ENCODE results near the gene FARS2.

DNA sequence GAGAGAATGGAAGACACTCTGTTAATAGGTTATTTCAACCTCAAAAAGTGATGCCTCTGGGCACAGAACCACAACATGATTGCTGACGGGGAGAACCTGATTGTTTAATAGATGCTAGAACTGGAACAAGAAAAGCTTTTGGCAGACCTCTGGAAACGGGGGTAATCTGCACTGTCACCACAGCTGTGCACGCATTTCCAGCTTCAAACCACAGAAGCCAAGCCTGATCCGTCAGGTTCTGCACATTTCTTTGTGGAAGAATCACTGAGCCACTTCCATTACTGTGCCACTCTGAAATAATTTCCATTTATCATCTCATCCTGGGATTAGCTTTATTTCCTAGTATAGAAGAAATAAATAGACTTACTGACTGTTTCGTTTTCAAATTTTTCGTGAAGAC, 309.3 kb downstream of the FARS2 start:
- TF ChIP-seq, protein P1, sequence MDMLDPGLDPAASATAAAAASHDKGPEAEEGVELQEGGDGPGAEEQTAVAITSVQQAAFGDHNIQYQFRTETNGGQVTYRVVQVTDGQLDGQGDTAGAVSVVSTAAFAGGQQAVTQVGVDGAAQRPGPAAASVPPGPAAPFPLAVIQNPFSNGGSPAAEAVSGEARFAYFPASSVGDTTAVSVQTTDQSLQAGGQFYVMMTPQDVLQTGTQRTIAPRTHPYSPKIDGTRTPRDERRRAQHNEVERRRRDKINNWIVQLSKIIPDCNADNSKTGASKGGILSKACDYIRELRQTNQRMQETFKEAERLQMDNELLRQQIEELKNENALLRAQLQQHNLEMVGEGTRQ (CRISPR knock-in tag; IDR thresholded peaks at IDR 0.05), result no peak
- TF ChIP-seq, protein P2, sequence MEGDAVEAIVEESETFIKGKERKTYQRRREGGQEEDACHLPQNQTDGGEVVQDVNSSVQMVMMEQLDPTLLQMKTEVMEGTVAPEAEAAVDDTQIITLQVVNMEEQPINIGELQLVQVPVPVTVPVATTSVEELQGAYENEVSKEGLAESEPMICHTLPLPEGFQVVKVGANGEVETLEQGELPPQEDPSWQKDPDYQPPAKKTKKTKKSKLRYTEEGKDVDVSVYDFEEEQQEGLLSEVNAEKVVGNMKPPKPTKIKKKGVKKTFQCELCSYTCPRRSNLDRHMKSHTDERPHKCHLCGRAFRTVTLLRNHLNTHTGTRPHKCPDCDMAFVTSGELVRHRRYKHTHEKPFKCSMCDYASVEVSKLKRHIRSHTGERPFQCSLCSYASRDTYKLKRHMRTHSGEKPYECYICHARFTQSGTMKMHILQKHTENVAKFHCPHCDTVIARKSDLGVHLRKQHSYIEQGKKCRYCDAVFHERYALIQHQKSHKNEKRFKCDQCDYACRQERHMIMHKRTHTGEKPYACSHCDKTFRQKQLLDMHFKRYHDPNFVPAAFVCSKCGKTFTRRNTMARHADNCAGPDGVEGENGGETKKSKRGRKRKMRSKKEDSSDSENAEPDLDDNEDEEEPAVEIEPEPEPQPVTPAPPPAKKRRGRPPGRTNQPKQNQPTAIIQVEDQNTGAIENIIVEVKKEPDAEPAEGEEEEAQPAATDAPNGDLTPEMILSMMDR (IDR thresholded peaks at IDR 0.05), result no peak
- TF ChIP-seq, protein P3, sequence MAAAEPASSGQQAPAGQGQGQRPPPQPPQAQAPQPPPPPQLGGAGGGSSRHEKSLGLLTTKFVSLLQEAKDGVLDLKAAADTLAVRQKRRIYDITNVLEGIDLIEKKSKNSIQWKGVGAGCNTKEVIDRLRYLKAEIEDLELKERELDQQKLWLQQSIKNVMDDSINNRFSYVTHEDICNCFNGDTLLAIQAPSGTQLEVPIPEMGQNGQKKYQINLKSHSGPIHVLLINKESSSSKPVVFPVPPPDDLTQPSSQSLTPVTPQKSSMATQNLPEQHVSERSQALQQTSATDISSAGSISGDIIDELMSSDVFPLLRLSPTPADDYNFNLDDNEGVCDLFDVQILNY (CRISPR knock-in tag; IDR thresholded peaks at IDR 0.05), result no peak
- TF ChIP-seq, protein P4, sequence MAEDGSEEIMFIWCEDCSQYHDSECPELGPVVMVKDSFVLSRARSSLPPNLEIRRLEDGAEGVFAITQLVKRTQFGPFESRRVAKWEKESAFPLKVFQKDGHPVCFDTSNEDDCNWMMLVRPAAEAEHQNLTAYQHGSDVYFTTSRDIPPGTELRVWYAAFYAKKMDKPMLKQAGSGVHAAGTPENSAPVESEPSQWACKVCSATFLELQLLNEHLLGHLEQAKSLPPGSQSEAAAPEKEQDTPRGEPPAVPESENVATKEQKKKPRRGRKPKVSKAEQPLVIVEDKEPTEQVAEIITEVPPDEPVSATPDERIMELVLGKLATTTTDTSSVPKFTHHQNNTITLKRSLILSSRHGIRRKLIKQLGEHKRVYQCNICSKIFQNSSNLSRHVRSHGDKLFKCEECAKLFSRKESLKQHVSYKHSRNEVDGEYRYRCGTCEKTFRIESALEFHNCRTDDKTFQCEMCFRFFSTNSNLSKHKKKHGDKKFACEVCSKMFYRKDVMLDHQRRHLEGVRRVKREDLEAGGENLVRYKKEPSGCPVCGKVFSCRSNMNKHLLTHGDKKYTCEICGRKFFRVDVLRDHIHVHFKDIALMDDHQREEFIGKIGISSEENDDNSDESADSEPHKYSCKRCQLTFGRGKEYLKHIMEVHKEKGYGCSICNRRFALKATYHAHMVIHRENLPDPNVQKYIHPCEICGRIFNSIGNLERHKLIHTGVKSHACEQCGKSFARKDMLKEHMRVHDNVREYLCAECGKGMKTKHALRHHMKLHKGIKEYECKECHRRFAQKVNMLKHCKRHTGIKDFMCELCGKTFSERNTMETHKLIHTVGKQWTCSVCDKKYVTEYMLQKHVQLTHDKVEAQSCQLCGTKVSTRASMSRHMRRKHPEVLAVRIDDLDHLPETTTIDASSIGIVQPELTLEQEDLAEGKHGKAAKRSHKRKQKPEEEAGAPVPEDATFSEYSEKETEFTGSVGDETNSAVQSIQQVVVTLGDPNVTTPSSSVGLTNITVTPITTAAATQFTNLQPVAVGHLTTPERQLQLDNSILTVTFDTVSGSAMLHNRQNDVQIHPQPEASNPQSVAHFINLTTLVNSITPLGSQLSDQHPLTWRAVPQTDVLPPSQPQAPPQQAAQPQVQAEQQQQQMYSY (CRISPR knock-in tag; IDR thresholded peaks at IDR 0.05), result no peak
- TF ChIP-seq TCF7 (CRISPR knock-in tag; IDR thresholded peaks at IDR 0.05; ENCODE audit: low read depth), result no peak
- TF ChIP-seq, protein P5, sequence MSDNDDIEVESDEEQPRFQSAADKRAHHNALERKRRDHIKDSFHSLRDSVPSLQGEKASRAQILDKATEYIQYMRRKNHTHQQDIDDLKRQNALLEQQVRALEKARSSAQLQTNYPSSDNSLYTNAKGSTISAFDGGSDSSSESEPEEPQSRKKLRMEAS (CRISPR knock-in tag; IDR thresholded peaks at IDR 0.05), result no peak
- no peak for TF ChIP-seq ZNF138 (CRISPR knock-in tag; conservative IDR thresholded peaks at IDR 0.05)
- no peak for TF ChIP-seq FOXP1 (CRISPR knock-in tag; IDR thresholded peaks at IDR 0.05; ENCODE audit: borderline replicate concordance)
- no peak for TF ChIP-seq NFE2L1 (CRISPR knock-in tag; IDR thresholded peaks at IDR 0.05)
- TF ChIP-seq, protein P6, sequence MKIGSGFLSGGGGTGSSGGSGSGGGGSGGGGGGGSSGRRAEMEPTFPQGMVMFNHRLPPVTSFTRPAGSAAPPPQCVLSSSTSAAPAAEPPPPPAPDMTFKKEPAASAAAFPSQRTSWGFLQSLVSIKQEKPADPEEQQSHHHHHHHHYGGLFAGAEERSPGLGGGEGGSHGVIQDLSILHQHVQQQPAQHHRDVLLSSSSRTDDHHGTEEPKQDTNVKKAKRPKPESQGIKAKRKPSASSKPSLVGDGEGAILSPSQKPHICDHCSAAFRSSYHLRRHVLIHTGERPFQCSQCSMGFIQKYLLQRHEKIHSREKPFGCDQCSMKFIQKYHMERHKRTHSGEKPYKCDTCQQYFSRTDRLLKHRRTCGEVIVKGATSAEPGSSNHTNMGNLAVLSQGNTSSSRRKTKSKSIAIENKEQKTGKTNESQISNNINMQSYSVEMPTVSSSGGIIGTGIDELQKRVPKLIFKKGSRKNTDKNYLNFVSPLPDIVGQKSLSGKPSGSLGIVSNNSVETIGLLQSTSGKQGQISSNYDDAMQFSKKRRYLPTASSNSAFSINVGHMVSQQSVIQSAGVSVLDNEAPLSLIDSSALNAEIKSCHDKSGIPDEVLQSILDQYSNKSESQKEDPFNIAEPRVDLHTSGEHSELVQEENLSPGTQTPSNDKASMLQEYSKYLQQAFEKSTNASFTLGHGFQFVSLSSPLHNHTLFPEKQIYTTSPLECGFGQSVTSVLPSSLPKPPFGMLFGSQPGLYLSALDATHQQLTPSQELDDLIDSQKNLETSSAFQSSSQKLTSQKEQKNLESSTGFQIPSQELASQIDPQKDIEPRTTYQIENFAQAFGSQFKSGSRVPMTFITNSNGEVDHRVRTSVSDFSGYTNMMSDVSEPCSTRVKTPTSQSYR (CRISPR knock-in tag; IDR thresholded peaks at IDR 0.05), result no peak

All from WTC11 (cell line).